H1 (cell line): Measurements from ENCODE around the gene SLC25A47. TPM values are rescaled to one million over a fixed set of nuclear protein-coding genes. Genes with fewer than 3 reads are reported as not detected.

Experiments used
- CTCF ChIA-PET: fragments of 300-600 bp; sonication (Branson Sonifier 250); formaldehyde crosslinking; loops from one replicate; lab custom pipeline; 2021; ENCODE audit not compliant: partially characterized antibody; lab: Charles Lee
- POLR2A ChIA-PET: fragments of 300-600 bp; sonication (Branson Sonifier 250); formaldehyde crosslinking; loops from one replicate; lab custom pipeline; 2021; ENCODE audit warnings: inconsistent platforms; ENCODE audit not compliant: partially characterized antibody; lab: Charles Lee
- DNase-seq, 2 experiments: peaks; one replicate each; pipeline versions ENCODE4 v3.0.0 to v3.0.0-alpha.2; 2010 to 2022; ENCODE audit warnings: low spot score in 2 of 2, low read depth in 1 of 2, mixed read lengths in 1 of 2
- FAIRE-seq: peaks from 2 replicates; lab custom pipeline; 2011; peaks lifted over from hg19 to GRCh38; lab: Jason Lieb, UNC
- H2AFZ ChIP-seq: 2 replicates; pipeline ENCODE4 v1.8.1; 2012; ENCODE audit warnings: low read length, inconsistent platforms
- H2AK5ac ChIP-seq: 2 replicates; pipeline ENCODE4 v1.6.1; 2013; ENCODE audit warnings: low read depth, low read length
- H2BK120ac ChIP-seq: replicated peaks from 2 replicates; pipeline ENCODE3; 2013; ENCODE audit warnings: low read depth, low read length, inconsistent platforms
- H2BK12ac ChIP-seq: 2 replicates; pipeline ENCODE4 v1.6.1; 2013; ENCODE audit warnings: low read depth, low read length
- H2BK15ac ChIP-seq: 2 replicates; pipeline ENCODE4 v1.6.1; 2013; ENCODE audit warnings: low read length
- H2BK20ac ChIP-seq: 2 replicates; pipeline ENCODE4 v1.6.1; 2013; ENCODE audit warnings: low read length
- H2BK5ac ChIP-seq: 2 replicates; pipeline ENCODE4 v1.6.1; 2013; ENCODE audit warnings: low read depth, low read length
- H3K14ac ChIP-seq: 2 replicates; pipeline ENCODE4 v1.6.1; 2013; ENCODE audit warnings: inconsistent platforms; ENCODE audit not compliant: insufficient read length
- H3K18ac ChIP-seq: 2 replicates; pipeline ENCODE4 v1.6.1; 2013; ENCODE audit warnings: low read length; ENCODE audit errors: extremely low read depth
- H3K23ac ChIP-seq: 2 replicates; pipeline ENCODE4 v1.6.1; 2013; ENCODE audit warnings: inconsistent platforms; ENCODE audit not compliant: insufficient read length
- H3K23me2 ChIP-seq: 2 replicates; pipeline ENCODE4 v1.6.1; 2013; ENCODE audit warnings: low read depth, low read length
- H3K27ac ChIP-seq: 2 replicates; pipeline ENCODE4 v1.6.1; 2011; ENCODE audit warnings: low read depth, low read length, inconsistent platforms
- H3K27me3 ChIP-seq, 4 experiments: replicated peaks in 1 of 4; 1 replicate in 1 of 4; 2 replicates in 3 of 4; pipeline versions ENCODE4 v1.6.1 to v1.8.1; 2011 to 2013; ENCODE audit warnings: low read length in 3 of 4, mild to moderate bottlenecking in 3 of 4, inconsistent platforms in 2 of 4, mixed read lengths in 2 of 4, moderate library complexity in 1 of 4; ENCODE audit not compliant: control insufficient read depth in 3 of 4, insufficient read depth in 3 of 4; ENCODE audit errors: extremely low read depth in 1 of 4
- H3K36me3 ChIP-seq, 4 experiments: 2 replicates each; pipeline versions ENCODE4 v1.6.1 to v1.8.1; 2011 to 2013; ENCODE audit warnings: mild to moderate bottlenecking in 4 of 4, low read length in 3 of 4, moderate library complexity in 2 of 4, control low read depth in 1 of 4, inconsistent platforms in 1 of 4; ENCODE audit not compliant: insufficient read depth in 4 of 4, control insufficient read depth in 2 of 4
- H3K4ac ChIP-seq: replicated peaks from 2 replicates; pipeline ENCODE3; 2013; ENCODE audit warnings: low read length, low read depth, mixed read lengths, inconsistent platforms; ENCODE audit not compliant: insufficient read length
- H3K4me1 ChIP-seq, 4 experiments: replicated peaks in 1 of 4; 1 replicate in 1 of 4; 2 replicates in 3 of 4; pipeline versions ENCODE4 v1.6.1 to v1.8.1; 2011 to 2013; ENCODE audit warnings: low read length in 3 of 4, inconsistent platforms in 2 of 4, mixed read lengths in 1 of 4; ENCODE audit not compliant: insufficient read depth in 4 of 4, control insufficient read depth in 3 of 4
- H3K4me2 ChIP-seq, 2 experiments: 2 replicates each; pipeline versions ENCODE4 v1.6.1 to v1.8.1; 2011 to 2013; ENCODE audit warnings: low read depth in 2 of 2, low read length in 2 of 2, control low read depth in 1 of 2, inconsistent platforms in 1 of 2, mild to moderate bottlenecking in 1 of 2; ENCODE audit not compliant: insufficient read depth in 1 of 2
- H3K4me3 ChIP-seq, 4 experiments: fragments of 200-600, 300-600 bp in 1 of 4; sonication (generic), shearing (Covaris generic), sonication (Bioruptor Twin) in 1 of 4; 2 replicates each; pipeline versions ENCODE4 v1.5.1 to v1.8.1; 2011 to 2016; ENCODE audit warnings: low read length in 4 of 4, low read depth in 3 of 4, control low read depth in 2 of 4, inconsistent platforms in 2 of 4, mild to moderate bottlenecking in 2 of 4, mixed read lengths in 1 of 4, moderate library complexity in 1 of 4; ENCODE audit not compliant: insufficient read depth in 2 of 4; ENCODE audit errors: extremely low read depth in 1 of 4
- H3K56ac ChIP-seq: replicated peaks from 2 replicates; pipeline ENCODE3; 2013; ENCODE audit warnings: low read depth, mild to moderate bottlenecking, mixed read lengths, low read length, inconsistent platforms; ENCODE audit not compliant: insufficient read length
- H3K79me1 ChIP-seq: 2 replicates; pipeline ENCODE4 v1.6.1; 2013; ENCODE audit warnings: low read depth, low read length, control low read depth
- H3K79me2 ChIP-seq, 2 experiments: 2 replicates each; pipeline versions ENCODE4 v1.6.1 to v1.8.1; 2012 to 2013; ENCODE audit warnings: low read length in 2 of 2, mild to moderate bottlenecking in 2 of 2, inconsistent platforms in 1 of 2; ENCODE audit not compliant: insufficient read depth in 2 of 2, control insufficient read depth in 1 of 2
- H3K9ac ChIP-seq, 4 experiments: replicated peaks in 1 of 4; 1 replicate in 1 of 4; 2 replicates in 3 of 4; pipeline versions ENCODE4 v1.6.1 to v1.8.1; 2011 to 2013; ENCODE audit warnings: low read depth in 3 of 4, low read length in 3 of 4, control low read depth in 2 of 4, mild to moderate bottlenecking in 2 of 4, moderate library complexity in 2 of 4, inconsistent platforms in 1 of 4; ENCODE audit errors: extremely low read depth in 1 of 4
- H3K9me3 ChIP-seq, 2 experiments: 2 replicates each; pipeline versions ENCODE4 v1.6.1 to v1.8.1; 2012 to 2013; ENCODE audit warnings: mild to moderate bottlenecking in 2 of 2, moderate library complexity in 2 of 2, control low read depth in 1 of 2, inconsistent platforms in 1 of 2, low read depth in 1 of 2, low read length in 1 of 2, mixed read lengths in 1 of 2; ENCODE audit not compliant: insufficient read depth in 2 of 2
- H4K20me1 ChIP-seq, 2 experiments: replicated peaks in 1 of 2; 2 replicates each; pipeline versions ENCODE3 to v1.8.1; 2011 to 2013; ENCODE audit warnings: inconsistent platforms in 2 of 2, low read length in 2 of 2, mild to moderate bottlenecking in 1 of 2; ENCODE audit not compliant: insufficient read depth in 2 of 2, control insufficient read depth in 1 of 2
- H4K5ac ChIP-seq: 2 replicates; pipeline ENCODE4 v1.6.1; 2013; ENCODE audit warnings: low read length, low read depth, mixed read lengths, inconsistent platforms; ENCODE audit not compliant: insufficient read length
- H4K8ac ChIP-seq: 2 replicates; pipeline ENCODE4 v1.8.0; 2013; ENCODE audit warnings: mild to moderate bottlenecking, moderate library complexity, low read length, inconsistent platforms; ENCODE audit not compliant: insufficient read depth; ENCODE audit errors: extremely low read depth
- H4K91ac ChIP-seq: replicated peaks from 2 replicates; pipeline ENCODE3; 2013; ENCODE audit warnings: low read length, mixed read lengths, inconsistent platforms; ENCODE audit not compliant: insufficient read length
- RNF2 ChIP-seq: fragments of 200-900, 300-1000 bp; sonication (generic); IDR thresholded peaks from 2 replicates; pipeline ENCODE4 v1.7.1; 2016; ENCODE audit warnings: borderline replicate concordance, low read depth, mild to moderate bottlenecking, antibody characterized with exemption, low read length; ENCODE audit not compliant: poor library complexity, severe bottlenecking; ENCODE audit errors: missing control alignments
- WGBS, 2 experiments: shearing (Covaris generic) in 1 of 2; methylation state at CpG; one replicate each; pipeline versions ENCODE4 v1.1.6 to v1.1.7; 2013 to 2015; ENCODE audit warnings: low lambda C conversion rate in 2 of 2, mixed read lengths in 2 of 2, inconsistent platforms in 1 of 2, low coverage in 1 of 2, missing lambda C conversion rate in 1 of 2; ENCODE audit not compliant: insufficient replicate concordance in 2 of 2, insufficient coverage in 1 of 2, insufficient read length in 1 of 2; ENCODE audit errors: extremely low coverage in 1 of 2, missing lambda C conversion rate in 1 of 2; 5-methylcytosine and 5-hydroxymethylcytosine counted together
- polyA plus RNA-seq, 7 experiments: library from polyadenylated mRNA; depleted of rRNA in 3 of 7; stranded (reverse) in 5 of 7; unstranded in 2 of 7; fragments of >200 nt in 5 of 7; fragments of 200-250 nt in 2 of 7; gene quantifications; 1 replicate in 5 of 7; 2 replicates in 1 of 7; 4 replicates in 1 of 7; pipeline versions ENCODE4 v1.2.1 to v1.2.3, GENCODE V29; 2011 to 2013; ENCODE audit warnings: missing spikeins in 2 of 7, mixed read lengths in 2 of 7
- total RNA-seq: library from RNA; stranded (reverse); fragmentation: NEBNext Ultra II Directional; extraction: Animal tissue kit (Norgen Biotek cat#: 25700); gene quantifications from 2 replicates; pipeline ENCODE4 v1.2.1, GENCODE V29; 2021

SLC25A47 gene
- total and polyA plus RNA-seq, 2 of the 8 experiments (the other 6 are each of a cell fraction or from before 2014, with no cell fraction given) = not detected

- POLR2A ChIA-PET = interaction anchor here (0.8 to 14.6 kb wide), 12 partner anchors 9 to 43 kb away, joined by 3 to 129 read pairs (median 4); a partner anchor contains a TSS
- Histone ChIP-seq H3K4ac (no peak overlapping the region), H3K79me2 (no peaks in the 10 kb centered on the region), H3K79me1 (no peaks in the 10 kb centered on the region), H3K4me2 (no peak overlapping the region), H3K4me3 (no peak overlapping the region), H2AFZ (no peak overlapping the region), H3K18ac (no peak overlapping the region), H4K8ac (no peak overlapping the region), H4K5ac (no peak overlapping the region), H3K27me3 (no peaks in the 10 kb centered on the region), H2BK15ac (no peak overlapping the region), H3K14ac (no peak overlapping the region), H3K36me3 (peaks cover 6 to 29% (median 9%) of the 10 kb centered on the region in 4 experiments; a peak in 6 of 8 replicates), H2BK120ac (no peak overlapping the region), H4K20me1 (peaks cover 0 to 4% of the 10 kb centered on the region in 2 experiments), H3K27ac (no peak overlapping the region), H3K9ac (no peak overlapping the region), H2BK5ac (no peak overlapping the region), H4K91ac (no peak overlapping the region), H3K9me3 (no peaks in the 10 kb centered on the region), H2BK12ac (no peak overlapping the region), H3K23ac (no peak overlapping the region), H2AK5ac (no peak overlapping the region), H3K23me2 (no peaks in the 10 kb centered on the region), H3K4me1 (0 out of 7 replicates have a peak, but pooled peaks cover 0 to 4% (median 0%) of the 10 kb centered on the region in 4 experiments), H2BK20ac (no peak overlapping the region), H3K56ac (no peak overlapping the region)
- DNase-seq (no peak), FAIRE-seq (no peak)
- 93% methylated on average over 11 of the region's 11 CpGs; no CpG with 5 or more reads in 1 of the 2 experiments for WGBS, 2 experiments
- TF ChIP-seq RNF2 = no peak
- CTCF ChIA-PET = interaction anchor here (2.1 to 2.7 kb wide), 2 partner anchors 18 to 47 kb away, joined by 4 to 8 read pairs; no protein-coding TSS in a partner anchor
Observed at GRCh38 chr14:100332071-100332639, 9.0 kb downstream of the SLC25A47 start.
